ENCODE measurements around the gene CHMP4B.

The CHMP4B gene

GRCh38 chr20:33810885-33811775 lies at the start of gene CHMP4B:
Gene CHMP4B (plus strand): TSS chr20:33811348. CDS start chr20:33811469, 121 bp downstream.
- peak; percentile 97 for DNase-seq (ENCODE audit: insufficient read length, low spot score)
- FAIRE-seq: peak; percentile 98

GRCh38 chr20:33761698-33762250 lies 49.4 kb upstream of the CHMP4B start:
- FAIRE-seq: no peak
- no peak for DNase-seq (ENCODE audit: insufficient read length, low spot score)

- FAIRE-seq (no peak), DNase-seq (ENCODE audit: insufficient read length, low spot score) (no peak)
These were observed 46.0 kb upstream of the CHMP4B start for GRCh38 chr20:33765099-33765498.

GRCh38 chr20:33765592-33765991 lies 45.6 kb upstream of the CHMP4B start:
- no peak for FAIRE-seq
- no peak for DNase-seq (ENCODE audit: insufficient read length, low spot score)

GRCh38 chr20:33766686-33767085 lies 44.5 kb upstream of the CHMP4B start:
- no peak for DNase-seq (ENCODE audit: insufficient read length, low spot score)
- no peak for FAIRE-seq

GRCh38 chr20:33767777-33768138 lies 43.4 kb upstream of the CHMP4B start:
- no peak for FAIRE-seq

GRCh38 chr20:33769043-33769442 lies 42.1 kb upstream of the CHMP4B start:
- peak; percentile 40 for FAIRE-seq

More at GRCh38 chr20:33767777-33768138, 43.4 kb upstream of the CHMP4B start:
- DNase-seq (ENCODE audit: insufficient read length, low spot score): no peak

GRCh38 chr20:33770005-33770404 lies 41.1 kb upstream of the CHMP4B start:
- FAIRE-seq (no peak), DNase-seq (ENCODE audit: insufficient read length, low spot score) (no peak)

More at GRCh38 chr20:33769043-33769442, 42.1 kb upstream of the CHMP4B start:
- no peak for DNase-seq (ENCODE audit: insufficient read length, low spot score)

- FAIRE-seq: no peak
These were observed 39.2 kb upstream of the CHMP4B start for GRCh38 chr20:33771938-33772337.

GRCh38 chr20:33772439-33772838 lies 38.7 kb upstream of the CHMP4B start:
- no peak for FAIRE-seq
- no peak for DNase-seq (ENCODE audit: insufficient read length, low spot score)

More at GRCh38 chr20:33771938-33772337, 39.2 kb upstream of the CHMP4B start:
- no peak for DNase-seq (ENCODE audit: insufficient read length, low spot score)

- FAIRE-seq (peak; percentile 84), DNase-seq (ENCODE audit: insufficient read length, low spot score) (peak; percentile 45)
These were observed 37.6 kb upstream of the CHMP4B start for GRCh38 chr20:33773412-33774089.

- no peak for FAIRE-seq
- no peak for DNase-seq (ENCODE audit: insufficient read length, low spot score)
These were observed 33.3 kb upstream of the CHMP4B start for GRCh38 chr20:33777816-33778215.

GRCh38 chr20:33781133-33781532 lies 30.0 kb upstream of the CHMP4B start:
- DNase-seq (ENCODE audit: insufficient read length, low spot score) (no peak), FAIRE-seq (no peak)

GRCh38 chr20:33781945-33782344 lies 29.2 kb upstream of the CHMP4B start:
- DNase-seq (ENCODE audit: insufficient read length, low spot score) (no peak), FAIRE-seq (no peak)

GRCh38 chr20:33783256-33783655 lies 27.9 kb upstream of the CHMP4B start:
- FAIRE-seq (no peak), DNase-seq (ENCODE audit: insufficient read length, low spot score) (no peak)

GRCh38 chr20:33783818-33784217 lies 27.3 kb upstream of the CHMP4B start:
- FAIRE-seq (no peak), DNase-seq (ENCODE audit: insufficient read length, low spot score) (no peak)

GRCh38 chr20:33784225-33784624 lies 26.9 kb upstream of the CHMP4B start:
- DNase-seq (ENCODE audit: insufficient read length, low spot score) (no peak), FAIRE-seq (no peak)

- FAIRE-seq (no peak), DNase-seq (ENCODE audit: insufficient read length, low spot score) (no peak)
These were observed 25.6 kb upstream of the CHMP4B start for GRCh38 chr20:33785503-33785902.

GRCh38 chr20:33787253-33787891 lies 23.8 kb upstream of the CHMP4B start:
- FAIRE-seq: no peak
- no peak for DNase-seq (ENCODE audit: insufficient read length, low spot score)

- DNase-seq (ENCODE audit: insufficient read length, low spot score) (no peak), FAIRE-seq (no peak)
These were observed 22.6 kb upstream of the CHMP4B start for GRCh38 chr20:33788351-33789049.
